AG09319 (cell line): ENCODE data around the gene RTF2.

Source experiments
- DNase-seq: peaks from one replicate; pipeline ENCODE4 v3.0.0-alpha.2; 2010; ENCODE audit warnings: low read depth; ENCODE audit errors: extremely low read depth
- CTCF ChIP-seq: IDR thresholded peaks from 2 replicates; pipeline ENCODE4 v1.5.1; 2011; ENCODE audit warnings: low read depth, mild to moderate bottlenecking, inconsistent platforms, low read length, moderate library complexity

Gene RTF2

GRCh38 chr20:56437196-56437960 is 31.0 kb upstream of the RTF2 start:
- TF ChIP-seq CTCF, result no peak
- no peak for DNase-seq

GRCh38 chr20:56438284-56438683 is 30.1 kb upstream of the RTF2 start:
- TF ChIP-seq CTCF, result no peak
- no peak for DNase-seq

GRCh38 chr20:56439771-56440291 is 28.6 kb upstream of the RTF2 start:
- DNase-seq, result peak; percentile 93
- TF ChIP-seq CTCF, result no peak

GRCh38 chr20:56440346-56441007 is 27.9 kb upstream of the RTF2 start:
- DNase-seq, result no peak
- TF ChIP-seq CTCF, result no peak

- no peak for TF ChIP-seq CTCF
- no peak for DNase-seq
These were observed 25.8 kb upstream of the RTF2 start for GRCh38 chr20:56442389-56443365.

GRCh38 chr20:56443654-56444540 is 24.5 kb upstream of the RTF2 start:
- TF ChIP-seq CTCF, result no peak
- no peak for DNase-seq
